Liver (tissue), 9 donors: ENCODE data around the gene IL21R. TPM values are rescaled to one million over a fixed set of nuclear protein-coding genes. Genes with fewer than 3 reads are reported as not detected.

Experiments used
- DNase-seq: peaks from one replicate; pipeline ENCODE4 v3.0.0-alpha.2; 2017; ENCODE audit warnings: low spot score
- H3K27ac ChIP-seq, 2 donors: one replicate each; pipeline ENCODE4 v1.7.0; 2013; ENCODE audit warnings: inconsistent platforms in 2 of 2, low read length in 2 of 2, control low read depth in 1 of 2, low read depth in 1 of 2, mild to moderate bottlenecking in 1 of 2
- H3K27me3 ChIP-seq, 4 donors: one replicate each; pipeline versions ENCODE4 v1.6.1 to v1.7.0; 2013; ENCODE audit warnings: low read length in 3 of 4, inconsistent platforms in 1 of 4, mild to moderate bottlenecking in 1 of 4, moderate library complexity in 1 of 4; ENCODE audit not compliant: control insufficient read depth in 4 of 4, insufficient read depth in 4 of 4
- H3K36me3 ChIP-seq, 4 donors: one replicate each; pipeline versions ENCODE4 v1.6.1 to v1.7.0; 2013; ENCODE audit warnings: low read length in 3 of 4, mild to moderate bottlenecking in 3 of 4, low read depth in 1 of 4, moderate library complexity in 1 of 4; ENCODE audit not compliant: control insufficient read depth in 4 of 4, insufficient read depth in 3 of 4
- H3K4me1 ChIP-seq, 4 donors: one replicate each; pipeline versions ENCODE4 v1.6.1 to v1.7.0; 2013; ENCODE audit warnings: low read length in 3 of 4, mild to moderate bottlenecking in 3 of 4, moderate library complexity in 1 of 4; ENCODE audit not compliant: control insufficient read depth in 4 of 4, insufficient read depth in 4 of 4
- H3K4me3 ChIP-seq, 3 donors: one replicate each; pipeline versions ENCODE4 v1.6.1 to v1.7.0; 2013; ENCODE audit warnings: low read length in 3 of 3, control low read depth in 1 of 3, low read depth in 1 of 3, mild to moderate bottlenecking in 1 of 3
- H3K9ac ChIP-seq, 2 donors: one replicate each; pipeline ENCODE4 v1.7.0; 2013; ENCODE audit warnings: low read length in 2 of 2, mild to moderate bottlenecking in 2 of 2, moderate library complexity in 2 of 2, control low read depth in 1 of 2, low read depth in 1 of 2
- H3K9me3 ChIP-seq, 4 donors: one replicate each; pipeline versions ENCODE4 v1.6.1 to v1.7.0; 2013; ENCODE audit warnings: low read length in 3 of 4; ENCODE audit not compliant: control insufficient read depth in 4 of 4
- ATF3 ChIP-seq: IDR thresholded peaks from 2 replicates; pipeline ENCODE4 v1.6.1; 2016; ENCODE audit warnings: antibody characterized with exemption
- EGR1 ChIP-seq, 2 donors: IDR thresholded peaks; 2 replicates each; pipeline ENCODE4 v1.6.1; 2016 to 2018; ENCODE audit warnings: antibody characterized with exemption in 2 of 2, low read depth in 2 of 2
- GABPA ChIP-seq, 2 donors: IDR thresholded peaks in 1 of 2; conservative IDR thresholded peaks in 1 of 2; 2 replicates each; pipeline ENCODE4 v1.6.1; 2016; ENCODE audit warnings: antibody characterized with exemption in 2 of 2, mild to moderate bottlenecking in 1 of 2, moderate library complexity in 1 of 2
- HNF4A ChIP-seq, 2 donors: conservative IDR thresholded peaks; 2 replicates each; pipeline ENCODE4 v1.6.1; 2016; ENCODE audit warnings: antibody characterized with exemption in 2 of 2, mild to moderate bottlenecking in 2 of 2
- HNF4G ChIP-seq: IDR thresholded peaks from 2 replicates; pipeline ENCODE4 v1.6.1; 2016; ENCODE audit warnings: antibody characterized with exemption
- NR2F2 ChIP-seq: IDR thresholded peaks from 2 replicates; pipeline ENCODE4 v1.6.1; 2016; ENCODE audit warnings: antibody characterized with exemption
- SP1 ChIP-seq: IDR thresholded peaks from 2 replicates; pipeline ENCODE4 v1.6.1; 2018; ENCODE audit warnings: antibody characterized with exemption, mild to moderate bottlenecking
- TAF1 ChIP-seq: conservative IDR thresholded peaks from 2 replicates; pipeline ENCODE4 v1.6.1; 2016; ENCODE audit warnings: antibody characterized with exemption, mild to moderate bottlenecking
- YY1 ChIP-seq: IDR thresholded peaks from 2 replicates; pipeline ENCODE4 v1.6.1; 2016; ENCODE audit warnings: antibody characterized with exemption, mild to moderate bottlenecking
- ZBTB33 ChIP-seq: IDR thresholded peaks from 2 replicates; pipeline ENCODE4 v1.6.1; 2016; ENCODE audit warnings: antibody characterized with exemption
- WGBS: extraction: QIAGEN DNeasy Blood & Tissue Kit; methylation state at CpG from one replicate; pipeline ENCODE4 v1.1.7; 2013; 5-methylcytosine and 5-hydroxymethylcytosine counted together
- polyA plus RNA-seq, 2 donors: library from polyadenylated mRNA; stranded (reverse) in 1 of 2; unstranded in 1 of 2; fragments of 200-250 nt in 1 of 2; fragments of >200 nt in 1 of 2; fragmentation: Nextera tagmentation in 1 of 2; extraction: Ambion mirVana in 1 of 2; gene quantifications; one replicate each; pipeline versions ENCODE4 v1.2.1 to v1.2.3, GENCODE V29; 2013 to 2015
- total RNA-seq, 2 donors: library from RNA; depleted of rRNA; stranded (reverse); fragments of >200 nt; gene quantifications; one replicate each; pipeline ENCODE4 v1.2.3, GENCODE V29; 2014
- TF ChIP-seq, protein P1 (sequence below): IDR thresholded peaks from 2 replicates; pipeline ENCODE4 v1.6.1; 2016; ENCODE audit warnings: antibody characterized with exemption, mild to moderate bottlenecking
- TF ChIP-seq, protein P2 (sequence below): IDR thresholded peaks from 2 replicates; pipeline ENCODE4 v1.6.1; 2016; ENCODE audit warnings: antibody characterized with exemption
- donor health status: healthy.
- donor health status: healthy.
- donor health status: healthy.
- donor health status: healthy.
- donor health status: healthy.

Gene IL21R
- total and polyA plus RNA-seq, 4 donors, result 0.19 to 0.84 (median 0.39) TPM

- DNase-seq, result no peak
- Histone ChIP-seq H3K4me3 (no peak overlapping the region), H3K27me3 (no peaks in the 10 kb centered on the region), H3K27ac (no peak overlapping the region), H3K36me3 (no peaks in the 10 kb centered on the region), H3K9ac (no peak overlapping the region), H3K4me1 (no peaks in the 10 kb centered on the region), H3K9me3 (peaks cover 0 to 13% (median 3%) of the 10 kb centered on the region in 4 donors)
- TF ChIP-seq EGR1 (IDR thresholded peaks at IDR 0.05; ENCODE audit: low read depth in 2 of 2) (no peak), TAF1 (no peak), HNF4A (conservative IDR thresholded peaks at IDR 0.05) (no peak), GABPA (IDR thresholded peaks at IDR 0.05 in 1 of 2, conservative IDR thresholded peaks at IDR 0.05 in 1 of 2) (no peak), ZBTB33 (no peak), SP1 (no peak), YY1 (no peak), ATF3 (no peak), NR2F2 (no peak)
- TF ChIP-seq, protein P1, sequence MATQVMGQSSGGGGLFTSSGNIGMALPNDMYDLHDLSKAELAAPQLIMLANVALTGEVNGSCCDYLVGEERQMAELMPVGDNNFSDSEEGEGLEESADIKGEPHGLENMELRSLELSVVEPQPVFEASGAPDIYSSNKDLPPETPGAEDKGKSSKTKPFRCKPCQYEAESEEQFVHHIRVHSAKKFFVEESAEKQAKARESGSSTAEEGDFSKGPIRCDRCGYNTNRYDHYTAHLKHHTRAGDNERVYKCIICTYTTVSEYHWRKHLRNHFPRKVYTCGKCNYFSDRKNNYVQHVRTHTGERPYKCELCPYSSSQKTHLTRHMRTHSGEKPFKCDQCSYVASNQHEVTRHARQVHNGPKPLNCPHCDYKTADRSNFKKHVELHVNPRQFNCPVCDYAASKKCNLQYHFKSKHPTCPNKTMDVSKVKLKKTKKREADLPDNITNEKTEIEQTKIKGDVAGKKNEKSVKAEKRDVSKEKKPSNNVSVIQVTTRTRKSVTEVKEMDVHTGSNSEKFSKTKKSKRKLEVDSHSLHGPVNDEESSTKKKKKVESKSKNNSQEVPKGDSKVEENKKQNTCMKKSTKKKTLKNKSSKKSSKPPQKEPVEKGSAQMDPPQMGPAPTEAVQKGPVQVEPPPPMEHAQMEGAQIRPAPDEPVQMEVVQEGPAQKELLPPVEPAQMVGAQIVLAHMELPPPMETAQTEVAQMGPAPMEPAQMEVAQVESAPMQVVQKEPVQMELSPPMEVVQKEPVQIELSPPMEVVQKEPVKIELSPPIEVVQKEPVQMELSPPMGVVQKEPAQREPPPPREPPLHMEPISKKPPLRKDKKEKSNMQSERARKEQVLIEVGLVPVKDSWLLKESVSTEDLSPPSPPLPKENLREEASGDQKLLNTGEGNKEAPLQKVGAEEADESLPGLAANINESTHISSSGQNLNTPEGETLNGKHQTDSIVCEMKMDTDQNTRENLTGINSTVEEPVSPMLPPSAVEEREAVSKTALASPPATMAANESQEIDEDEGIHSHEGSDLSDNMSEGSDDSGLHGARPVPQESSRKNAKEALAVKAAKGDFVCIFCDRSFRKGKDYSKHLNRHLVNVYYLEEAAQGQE, result no peak
- WGBS, result 92% methylated on average over 5 of the region's 5 CpGs
Observed at GRCh38 chr16:27444470-27444869, 42.5 kb downstream of the IL21R start.

DNA sequence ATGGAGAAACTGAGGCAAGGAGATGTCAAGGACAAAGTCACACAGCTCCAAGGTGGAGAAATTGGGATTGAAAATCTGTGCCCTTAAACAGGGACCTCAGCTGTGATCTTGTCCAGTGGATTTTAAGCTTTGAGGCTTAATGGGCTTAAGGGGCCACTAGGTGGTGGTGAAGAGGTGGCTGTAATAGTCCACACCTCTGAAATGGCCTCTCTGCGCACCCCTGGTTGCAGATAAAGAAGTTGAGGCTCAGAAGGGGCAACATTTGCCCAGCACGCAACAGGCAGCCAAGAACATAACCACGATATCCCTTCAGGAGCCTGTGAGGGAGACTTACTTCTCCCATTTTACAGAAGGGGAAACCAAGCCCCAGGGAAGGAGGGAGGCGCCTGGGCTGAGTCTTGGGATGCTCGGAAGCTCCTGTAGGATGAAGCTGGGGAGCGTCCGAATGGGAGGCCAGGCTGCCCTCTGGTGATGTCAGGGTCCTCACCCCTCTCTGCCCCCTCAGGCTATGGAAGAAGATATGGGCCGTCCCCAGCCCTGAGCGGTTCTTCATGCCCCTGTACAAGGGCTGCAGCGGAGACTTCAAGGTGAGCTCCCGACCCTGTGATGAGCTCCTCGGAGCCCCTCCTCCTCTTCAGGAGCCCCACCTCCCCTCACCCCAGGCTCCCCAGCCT lies 43.7 kb downstream of the IL21R start:
- H3K9me3 ChIP-seq, result peaks cover 0 to 13% (median 3%) of the 10 kb centered on the region in 4 donors
- no peak overlapping the region for H3K9ac ChIP-seq
- no peaks in the 10 kb centered on the region for H3K4me1 ChIP-seq
- TF ChIP-seq, protein P1, result no peak
- TF ChIP-seq SP1 (no peak), GABPA (IDR thresholded peaks at IDR 0.05 in 1 of 2, conservative IDR thresholded peaks at IDR 0.05 in 1 of 2) (no peak), HNF4G (no peak), NR2F2 (no peak)
- TF ChIP-seq, protein P2, sequence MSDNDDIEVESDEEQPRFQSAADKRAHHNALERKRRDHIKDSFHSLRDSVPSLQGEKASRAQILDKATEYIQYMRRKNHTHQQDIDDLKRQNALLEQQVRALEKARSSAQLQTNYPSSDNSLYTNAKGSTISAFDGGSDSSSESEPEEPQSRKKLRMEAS, result no peak
- H3K4me3 ChIP-seq, result no peak overlapping the region
- no peak overlapping the region for H3K27ac ChIP-seq
- H3K36me3 ChIP-seq, result no peaks in the 10 kb centered on the region
- H3K27me3 ChIP-seq, result no peaks in the 10 kb centered on the region
- WGBS, result 91% methylated on average over 12 of the region's 12 CpGs
- no peak for DNase-seq
